ENCODE measurements around the gene CDK5RAP2.

CDK5RAP2 gene

GRCh38 chr9:120571443-120572257 is 8.3 kb downstream of the CDK5RAP2 start:
- H3K9me3 Mint-ChIP-seq: no peaks in the 10 kb centered on the region
- peaks cover 12 to 19% of the 10 kb centered on the region in 2 donors for H3K4me1 Mint-ChIP-seq (ENCODE audit: low read depth in 2 of 2)
- H3K4me3 Mint-ChIP-seq: no peak overlapping the region
- H3K27me3 Mint-ChIP-seq: no peaks in the 10 kb centered on the region
- H3K27ac Mint-ChIP-seq: peak overlapping the region in 1 of 2 donors; percentile 35
- ATAC-seq (replicated peaks) (no peak), DNase-seq (no peak)
- H3K36me3 Mint-ChIP-seq (ENCODE audit: insufficient read depth): peaks cover 31% of the 10 kb centered on the region

- no peaks in the 10 kb centered on the region for H3K27me3 Mint-ChIP-seq
- H3K4me3 Mint-ChIP-seq: no peak overlapping the region
- no peak overlapping the region for H3K27ac Mint-ChIP-seq
- ATAC-seq (replicated peaks) (no peak), DNase-seq (no peak)
- H3K9me3 Mint-ChIP-seq: no peaks in the 10 kb centered on the region
- peaks cover 12 to 19% of the 10 kb centered on the region in 2 donors for H3K4me1 Mint-ChIP-seq (ENCODE audit: low read depth in 2 of 2)
- peaks cover 33% of the 10 kb centered on the region for H3K36me3 Mint-ChIP-seq (ENCODE audit: insufficient read depth)
Measured at GRCh38 chr9:120570296-120570695, 9.7 kb downstream of the CDK5RAP2 start.

- ATAC-seq (replicated peaks) (no peak), DNase-seq (no peak)
- Mint-ChIP-seq H3K4me3 (no peak overlapping the region), H3K36me3 (ENCODE audit: insufficient read depth) (peaks cover 36% of the 10 kb centered on the region), H3K9me3 (no peaks in the 10 kb centered on the region), H3K27me3 (no peaks in the 10 kb centered on the region), H3K27ac (no peak overlapping the region), H3K4me1 (ENCODE audit: low read depth in 2 of 2) (peaks cover 14 to 22% of the 10 kb centered on the region in 2 donors)
Measured at GRCh38 chr9:120569556-120569955, 10.4 kb downstream of the CDK5RAP2 start.

GRCh38 chr9:120568816-120569215 is 11.2 kb downstream of the CDK5RAP2 start:
- Mint-ChIP-seq H3K9me3 (no peaks in the 10 kb centered on the region), H3K27ac (no peak overlapping the region), H3K4me1 (ENCODE audit: low read depth in 2 of 2) (peaks cover 10 to 21% of the 10 kb centered on the region in 2 donors), H3K36me3 (ENCODE audit: insufficient read depth) (peaks cover 40% of the 10 kb centered on the region), H3K27me3 (no peaks in the 10 kb centered on the region), H3K4me3 (no peak overlapping the region)
- no peak for ATAC-seq (replicated peaks)
- DNase-seq: no peak

GRCh38 chr9:120567874-120568273 is 12.1 kb downstream of the CDK5RAP2 start:
- Mint-ChIP-seq H3K36me3 (ENCODE audit: insufficient read depth) (peaks cover 43% of the 10 kb centered on the region), H3K9me3 (no peaks in the 10 kb centered on the region), H3K27ac (no peak overlapping the region), H3K4me1 (ENCODE audit: low read depth in 2 of 2) (peaks cover 10 to 26% of the 10 kb centered on the region in 2 donors), H3K27me3 (no peaks in the 10 kb centered on the region), H3K4me3 (no peak overlapping the region)
- DNase-seq (no peak), ATAC-seq (replicated peaks) (no peak)

- Mint-ChIP-seq H3K4me1 (ENCODE audit: low read depth in 2 of 2) (peaks cover 14 to 32% of the 10 kb centered on the region in 2 donors), H3K9me3 (no peaks in the 10 kb centered on the region), H3K4me3 (no peak overlapping the region), H3K27ac (peak overlapping the region in 1 of 2 donors; percentile 41), H3K27me3 (no peaks in the 10 kb centered on the region), H3K36me3 (ENCODE audit: insufficient read depth) (peaks cover 47% of the 10 kb centered on the region)
- ATAC-seq (replicated peaks): no peak
- no peak for DNase-seq
Measured at GRCh38 chr9:120567081-120567480, 12.9 kb downstream of the CDK5RAP2 start.

- Mint-ChIP-seq H3K36me3 (ENCODE audit: insufficient read depth) (peaks cover 32% of the 10 kb centered on the region), H3K4me1 (ENCODE audit: low read depth in 2 of 2) (peaks cover 14 to 37% of the 10 kb centered on the region in 2 donors), H3K4me3 (no peak overlapping the region), H3K9me3 (no peaks in the 10 kb centered on the region), H3K27ac (peak overlapping the region in 1 of 2 donors; percentile 41), H3K27me3 (no peaks in the 10 kb centered on the region)
- DNase-seq: no peak
- ATAC-seq (replicated peaks): no peak
Measured at GRCh38 chr9:120564589-120564988, 15.4 kb downstream of the CDK5RAP2 start.

- H3K36me3 Mint-ChIP-seq (ENCODE audit: insufficient read depth): peaks cover 37% of the 10 kb centered on the region
- peak overlapping the region in 1 of 2 donors; percentile 0 for H3K27ac Mint-ChIP-seq
- H3K4me3 Mint-ChIP-seq: no peak overlapping the region
- H3K27me3 Mint-ChIP-seq: no peaks in the 10 kb centered on the region
- DNase-seq: no peak
- H3K9me3 Mint-ChIP-seq: no peaks in the 10 kb centered on the region
- H3K4me1 Mint-ChIP-seq (ENCODE audit: low read depth in 2 of 2): peaks cover 17 to 43% of the 10 kb centered on the region in 2 donors
- no peak for ATAC-seq (replicated peaks)
Measured at GRCh38 chr9:120562861-120563443, 17.0 kb downstream of the CDK5RAP2 start.

- Mint-ChIP-seq H3K36me3 (ENCODE audit: insufficient read depth) (peaks cover 33% of the 10 kb centered on the region), H3K9me3 (no peaks in the 10 kb centered on the region)
Measured at GRCh38 chr9:120561709-120562108, 18.3 kb downstream of the CDK5RAP2 start.

GRCh38 chr9:120559546-120559945 is 20.4 kb downstream of the CDK5RAP2 start:
- Mint-ChIP-seq H3K27me3 (no peaks in the 10 kb centered on the region), H3K36me3 (ENCODE audit: insufficient read depth) (peaks cover 42% of the 10 kb centered on the region), H3K9me3 (no peaks in the 10 kb centered on the region), H3K4me1 (ENCODE audit: low read depth in 2 of 2) (peaks cover 11 to 39% of the 10 kb centered on the region in 2 donors), H3K4me3 (no peak overlapping the region), H3K27ac (peak overlapping the region in 1 of 2 donors; percentile 70)
- ATAC-seq (replicated peaks): no peak
- no peak for DNase-seq

More at GRCh38 chr9:120561709-120562108, 18.3 kb downstream of the CDK5RAP2 start:
- Mint-ChIP-seq H3K4me3 (no peak overlapping the region), H3K27ac (peak overlapping the region in 1 of 2 donors; percentile 70), H3K4me1 (ENCODE audit: low read depth in 2 of 2) (peaks cover 17 to 50% of the 10 kb centered on the region in 2 donors), H3K27me3 (no peaks in the 10 kb centered on the region)
- ATAC-seq (replicated peaks) (no peak), DNase-seq (no peak)

- Mint-ChIP-seq H3K4me3 (no peak overlapping the region), H3K9me3 (no peaks in the 10 kb centered on the region), H3K27ac (peak overlapping the region in 1 of 2 donors; percentile 42), H3K4me1 (ENCODE audit: low read depth in 2 of 2) (peaks cover 11 to 35% of the 10 kb centered on the region in 2 donors), H3K27me3 (no peaks in the 10 kb centered on the region), H3K36me3 (ENCODE audit: insufficient read depth) (peaks cover 38% of the 10 kb centered on the region)
- ATAC-seq (replicated peaks) (no peak), DNase-seq (no peak)
Measured at GRCh38 chr9:120558454-120558853, 21.5 kb downstream of the CDK5RAP2 start.

GRCh38 chr9:120557205-120557604 is 22.8 kb downstream of the CDK5RAP2 start:
- peaks cover 4 to 24% of the 10 kb centered on the region in 2 donors for H3K4me1 Mint-ChIP-seq (ENCODE audit: low read depth in 2 of 2)

GRCh38 chr9:120556775-120557174 is 23.2 kb downstream of the CDK5RAP2 start:
- peaks cover 39% of the 10 kb centered on the region for H3K36me3 Mint-ChIP-seq (ENCODE audit: insufficient read depth)
- peak overlapping the region in 1 of 2 donors; percentile 75 for H3K27ac Mint-ChIP-seq
- peaks cover 4 to 24% of the 10 kb centered on the region in 2 donors for H3K4me1 Mint-ChIP-seq (ENCODE audit: low read depth in 2 of 2)
- no peak overlapping the region for H3K4me3 Mint-ChIP-seq
- no peak for ATAC-seq (replicated peaks)
- DNase-seq: no peak
- no peaks in the 10 kb centered on the region for H3K9me3 Mint-ChIP-seq
- H3K27me3 Mint-ChIP-seq: no peaks in the 10 kb centered on the region

More at GRCh38 chr9:120557205-120557604, 22.8 kb downstream of the CDK5RAP2 start:
- Mint-ChIP-seq H3K9me3 (no peaks in the 10 kb centered on the region), H3K36me3 (ENCODE audit: insufficient read depth) (peaks cover 39% of the 10 kb centered on the region), H3K27ac (peak overlapping the region in 1 of 2 donors; percentile 75), H3K4me3 (no peak overlapping the region), H3K27me3 (no peaks in the 10 kb centered on the region)
- DNase-seq: no peak
- ATAC-seq (replicated peaks): no peak

- ATAC-seq (replicated peaks) (no peak), DNase-seq (no peak)
- peaks cover 4 to 33% of the 10 kb centered on the region in 2 donors for H3K4me1 Mint-ChIP-seq (ENCODE audit: low read depth in 2 of 2)
- no peaks in the 10 kb centered on the region for H3K9me3 Mint-ChIP-seq
- H3K27ac Mint-ChIP-seq: no peak overlapping the region
- H3K27me3 Mint-ChIP-seq: no peaks in the 10 kb centered on the region
- no peak overlapping the region for H3K4me3 Mint-ChIP-seq
- H3K36me3 Mint-ChIP-seq (ENCODE audit: insufficient read depth): peaks cover 39% of the 10 kb centered on the region
Measured at GRCh38 chr9:120555839-120556238, 24.1 kb downstream of the CDK5RAP2 start.
